ENCODE results near the gene IL1RN. TPM values are rescaled to one million over a fixed set of nuclear protein-coding genes. Genes with fewer than 3 reads are reported as not detected.

IL1RN gene
- total and polyA plus RNA-seq, 2 donors from 2014 or later = 1.3 to 2.1 TPM

DNA sequence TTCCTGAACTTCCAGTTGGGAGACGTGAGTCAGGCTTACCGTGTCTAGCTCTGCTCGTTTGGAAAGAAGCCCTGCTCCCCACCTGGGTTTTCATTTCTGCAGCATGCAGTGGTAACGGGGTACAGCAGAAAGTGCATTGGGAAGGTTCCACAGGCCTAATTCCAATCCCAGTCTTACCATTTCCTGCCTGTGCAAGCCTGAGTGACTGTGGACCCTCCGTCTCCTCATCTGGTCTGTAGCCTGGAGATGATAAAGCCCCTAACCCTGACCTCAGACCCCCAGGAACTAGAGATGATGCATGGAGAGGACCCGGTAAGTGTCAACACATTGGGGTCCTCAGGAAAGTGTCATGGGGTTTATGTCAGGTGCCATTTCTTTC lies 40.6 kb downstream of the IL1RN start:
- H3K36me3 ChIP-seq (ENCODE audit: control insufficient read depth in 2 of 3, insufficient read depth in 3 of 3, low read length in 3 of 3) = no peaks in the 10 kb centered on the region
- peak overlapping the region; percentile 81 to 82 for H3K27ac ChIP-seq (ENCODE audit: low read depth in 2 of 2, low read length in 2 of 2)
- peaks cover 0 to 5% (median 4%) of the 10 kb centered on the region in 3 donors for H3K4me1 ChIP-seq (ENCODE audit: control insufficient read depth in 2 of 3, insufficient read depth in 2 of 3, low read depth in 1 of 3, low read length in 3 of 3)
- H3K4me3 ChIP-seq (ENCODE audit: low read length in 3 of 3) = no peak overlapping the region
- DNase-seq (no peak), FAIRE-seq (no peak)
- H3K9ac ChIP-seq (ENCODE audit: low read length in 3 of 3) = no peak overlapping the region
- no peaks in the 10 kb centered on the region for H3K27me3 ChIP-seq (ENCODE audit: control insufficient read depth, insufficient read depth, low read length)
- intact Hi-C loops (cut with DNase I) = no loop called here
- TF ChIP-seq, protein P1, sequence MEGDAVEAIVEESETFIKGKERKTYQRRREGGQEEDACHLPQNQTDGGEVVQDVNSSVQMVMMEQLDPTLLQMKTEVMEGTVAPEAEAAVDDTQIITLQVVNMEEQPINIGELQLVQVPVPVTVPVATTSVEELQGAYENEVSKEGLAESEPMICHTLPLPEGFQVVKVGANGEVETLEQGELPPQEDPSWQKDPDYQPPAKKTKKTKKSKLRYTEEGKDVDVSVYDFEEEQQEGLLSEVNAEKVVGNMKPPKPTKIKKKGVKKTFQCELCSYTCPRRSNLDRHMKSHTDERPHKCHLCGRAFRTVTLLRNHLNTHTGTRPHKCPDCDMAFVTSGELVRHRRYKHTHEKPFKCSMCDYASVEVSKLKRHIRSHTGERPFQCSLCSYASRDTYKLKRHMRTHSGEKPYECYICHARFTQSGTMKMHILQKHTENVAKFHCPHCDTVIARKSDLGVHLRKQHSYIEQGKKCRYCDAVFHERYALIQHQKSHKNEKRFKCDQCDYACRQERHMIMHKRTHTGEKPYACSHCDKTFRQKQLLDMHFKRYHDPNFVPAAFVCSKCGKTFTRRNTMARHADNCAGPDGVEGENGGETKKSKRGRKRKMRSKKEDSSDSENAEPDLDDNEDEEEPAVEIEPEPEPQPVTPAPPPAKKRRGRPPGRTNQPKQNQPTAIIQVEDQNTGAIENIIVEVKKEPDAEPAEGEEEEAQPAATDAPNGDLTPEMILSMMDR (IDR thresholded peaks at IDR 0.05; ENCODE audit: borderline replicate concordance, extremely low read depth, insufficient read depth) = no peak
- H3K9me3 ChIP-seq (ENCODE audit: control insufficient read depth in 2 of 3, insufficient read depth in 1 of 3, low read length in 3 of 3) = no peaks in the 10 kb centered on the region

GRCh38 chr2:113169002-113169530 lies 41.7 kb downstream of the IL1RN start:
- TF ChIP-seq, protein P1 (IDR thresholded peaks at IDR 0.05; ENCODE audit: borderline replicate concordance, extremely low read depth, insufficient read depth) = no peak
- H3K9me3 ChIP-seq (ENCODE audit: control insufficient read depth in 2 of 3, insufficient read depth in 1 of 3, low read length in 3 of 3) = no peaks in the 10 kb centered on the region
- no peak overlapping the region for H3K9ac ChIP-seq (ENCODE audit: low read length in 3 of 3)
- H3K36me3 ChIP-seq (ENCODE audit: control insufficient read depth in 2 of 3, insufficient read depth in 3 of 3, low read length in 3 of 3) = no peaks in the 10 kb centered on the region
- no peak overlapping the region for H3K27ac ChIP-seq (ENCODE audit: low read depth in 2 of 2, low read length in 2 of 2)
- intact Hi-C loops (cut with DNase I) = no loop called here
- H3K27me3 ChIP-seq (ENCODE audit: control insufficient read depth, insufficient read depth, low read length) = no peaks in the 10 kb centered on the region
- no peak for DNase-seq
- H3K4me1 ChIP-seq (ENCODE audit: control insufficient read depth in 2 of 3, insufficient read depth in 2 of 3, low read depth in 1 of 3, low read length in 3 of 3) = peaks cover 0 to 5% (median 4%) of the 10 kb centered on the region in 3 donors
- H3K4me3 ChIP-seq (ENCODE audit: low read length in 3 of 3) = no peak overlapping the region
- FAIRE-seq = no peak

GRCh38 chr2:113169586-113169985 lies 42.2 kb downstream of the IL1RN start:
- intact Hi-C loops (cut with DNase I) = no loop called here
- no peak overlapping the region for H3K27ac ChIP-seq (ENCODE audit: low read depth in 2 of 2, low read length in 2 of 2)

More at GRCh38 chr2:113169586-113169985, 42.2 kb downstream of the IL1RN start:
- FAIRE-seq = no peak
- H3K9ac ChIP-seq (ENCODE audit: low read length in 3 of 3) = no peak overlapping the region
- H3K27me3 ChIP-seq (ENCODE audit: control insufficient read depth, insufficient read depth, low read length) = no peaks in the 10 kb centered on the region
- no peaks in the 10 kb centered on the region for H3K36me3 ChIP-seq (ENCODE audit: control insufficient read depth in 2 of 3, insufficient read depth in 3 of 3, low read length in 3 of 3)
- TF ChIP-seq, protein P1 (IDR thresholded peaks at IDR 0.05; ENCODE audit: borderline replicate concordance, extremely low read depth, insufficient read depth) = no peak
- DNase-seq = no peak
- H3K9me3 ChIP-seq (ENCODE audit: control insufficient read depth in 2 of 3, insufficient read depth in 1 of 3, low read length in 3 of 3) = no peaks in the 10 kb centered on the region
- H3K4me1 ChIP-seq (ENCODE audit: control insufficient read depth in 2 of 3, insufficient read depth in 2 of 3, low read depth in 1 of 3, low read length in 3 of 3) = peaks cover 0 to 5% (median 4%) of the 10 kb centered on the region in 3 donors
- no peak overlapping the region for H3K4me3 ChIP-seq (ENCODE audit: low read length in 3 of 3)

All from kidney (tissue), 14 donors.